Prostate gland (tissue), 2 donors: ENCODE data around the gene STXBP6.
A peak's percentile ranks its signal among the peaks of the same experiment; 100 is the strongest.

ENCODE experiments used
- CTCF ChIP-seq, 4 experiments: fragments of 200-600 bp in 2 of 4; fragments of 450-650 bp in 2 of 4; sonication (generic) in 2 of 4; IDR thresholded peaks; 1 replicate in 3 of 4; 2 replicates in 1 of 4; pipeline ENCODE4 v1.5.1; 2016 to 2019; ENCODE audit warnings: antibody characterized with exemption in 4 of 4, mild to moderate bottlenecking in 2 of 4, moderate library complexity in 2 of 4
- POLR2A ChIP-seq: fragments of 450-650 bp; IDR thresholded peaks from one replicate; pipeline ENCODE4 v1.6.1; 2016; ENCODE audit warnings: antibody characterized with exemption, mild to moderate bottlenecking
- POLR2AphosphoS5 ChIP-seq: sonication (generic); formaldehyde crosslinking; IDR thresholded peaks from one replicate; pipeline ENCODE4 v1.6.1; 2017; ENCODE audit warnings: antibody characterized with exemption

GRCh38 chr14:24817212-24818057, 232.5 kb downstream of the STXBP6 start:
- TF ChIP-seq POLR2A: no peak
- no peak for TF ChIP-seq POLR2AphosphoS5
- peak in 3 of 4 experiments; percentile 23 to 26 (median 24) for TF ChIP-seq CTCF (IDR thresholded peaks at IDR 0.05)
